GM19328 (cell line): ENCODE results near the gene TKT.
"Not testable (repeated sequence)": the region's sequence is repeated elsewhere in the genome, so short reads cannot be mapped to it uniquely, and the experiment has no call there.

Source experiments
- ATAC-seq: cut with Tn5 transposase; IDR thresholded peaks from one replicate; pipeline ENCODE4 v1.9.1; 2021; ENCODE audit warnings: mild to moderate bottlenecking, moderate library complexity; ENCODE audit not compliant: unreplicated experiment

TKT gene

DNA sequence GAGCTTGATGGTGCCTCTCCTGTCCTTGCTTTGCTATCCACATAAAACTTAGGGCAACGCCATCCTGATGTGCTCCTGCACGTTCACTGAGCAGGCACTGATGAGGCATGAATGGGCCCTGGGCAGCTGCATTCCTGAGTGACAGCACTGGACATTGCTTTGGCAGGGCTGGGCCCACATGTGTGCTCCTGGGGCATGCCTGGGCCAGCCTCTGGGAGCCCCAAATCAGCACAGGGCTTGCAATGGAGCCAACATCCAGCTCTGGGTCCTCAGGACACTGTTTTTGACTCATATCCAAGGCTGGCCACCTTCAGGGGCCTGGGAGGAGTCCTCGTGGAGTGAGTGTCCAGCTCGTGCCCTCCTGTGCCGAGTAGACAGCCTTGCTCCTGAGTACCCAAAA lies 5.9 kb upstream of the TKT start:
- no peak for ATAC-seq

DNA sequence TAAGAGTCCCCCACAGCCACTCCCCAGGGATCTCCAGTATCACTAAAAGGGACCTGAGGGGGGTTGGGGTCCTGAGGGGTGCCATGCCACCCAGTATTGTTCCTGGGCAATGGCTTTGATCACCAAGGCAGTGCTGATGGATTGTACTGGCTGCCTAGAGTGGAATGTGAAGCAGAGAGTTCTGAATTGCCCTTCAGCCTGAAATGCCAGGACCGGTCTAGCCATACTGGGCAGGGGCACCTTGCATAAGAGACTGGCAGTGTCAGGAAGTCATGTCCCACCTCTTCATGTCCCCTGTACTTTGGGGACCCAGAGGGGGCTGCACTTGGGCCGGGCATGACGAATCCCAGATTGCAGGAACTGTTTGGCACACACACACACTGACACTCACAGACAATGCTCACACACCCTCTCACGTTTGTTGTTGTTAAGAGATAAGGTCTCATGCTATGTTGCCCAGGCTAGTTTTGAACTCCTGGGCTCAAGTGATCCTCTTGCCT lies 4.5 kb upstream of the TKT start:
- ATAC-seq, result no peak

DNA sequence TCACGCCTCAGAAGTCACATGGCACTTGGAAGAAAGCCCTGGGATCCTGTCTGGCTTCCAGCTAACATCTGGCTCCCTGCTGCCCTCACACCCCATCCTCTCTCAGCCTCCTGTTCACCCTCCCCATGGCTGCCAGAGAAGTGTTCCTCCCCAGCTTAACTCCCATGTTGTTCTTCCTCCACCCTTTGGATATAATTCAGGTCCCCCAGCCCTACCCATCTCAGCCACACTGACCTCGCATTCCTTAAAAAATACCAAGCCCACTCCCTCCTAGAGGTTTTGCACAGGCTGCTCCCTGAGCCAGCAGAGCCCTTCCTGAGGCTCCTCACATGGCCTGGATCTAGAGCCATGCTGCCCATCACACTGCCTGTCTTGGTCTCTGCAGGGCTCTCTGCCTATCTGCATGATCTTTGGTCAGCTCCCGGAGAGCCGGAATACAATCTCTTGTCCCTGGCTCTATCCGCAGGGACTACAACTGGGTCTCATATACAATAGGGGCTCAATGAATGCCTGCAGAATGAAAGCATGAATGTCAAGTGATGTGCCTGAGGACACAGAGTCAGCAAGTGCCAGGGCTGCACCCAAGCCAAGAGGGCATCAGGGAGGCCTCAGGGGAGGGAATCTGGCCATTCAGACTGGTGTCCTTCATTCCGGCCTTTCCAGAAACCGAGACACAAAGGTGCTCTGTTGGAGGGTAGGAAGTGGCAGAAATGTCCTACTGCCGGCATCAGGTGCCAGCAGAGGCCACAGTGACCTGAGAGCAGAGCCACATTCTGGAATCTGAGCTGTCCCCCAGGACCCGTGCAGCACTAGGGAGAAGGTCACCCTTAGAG lies 3.8 kb upstream of the TKT start:
- no peak for ATAC-seq

DNA sequence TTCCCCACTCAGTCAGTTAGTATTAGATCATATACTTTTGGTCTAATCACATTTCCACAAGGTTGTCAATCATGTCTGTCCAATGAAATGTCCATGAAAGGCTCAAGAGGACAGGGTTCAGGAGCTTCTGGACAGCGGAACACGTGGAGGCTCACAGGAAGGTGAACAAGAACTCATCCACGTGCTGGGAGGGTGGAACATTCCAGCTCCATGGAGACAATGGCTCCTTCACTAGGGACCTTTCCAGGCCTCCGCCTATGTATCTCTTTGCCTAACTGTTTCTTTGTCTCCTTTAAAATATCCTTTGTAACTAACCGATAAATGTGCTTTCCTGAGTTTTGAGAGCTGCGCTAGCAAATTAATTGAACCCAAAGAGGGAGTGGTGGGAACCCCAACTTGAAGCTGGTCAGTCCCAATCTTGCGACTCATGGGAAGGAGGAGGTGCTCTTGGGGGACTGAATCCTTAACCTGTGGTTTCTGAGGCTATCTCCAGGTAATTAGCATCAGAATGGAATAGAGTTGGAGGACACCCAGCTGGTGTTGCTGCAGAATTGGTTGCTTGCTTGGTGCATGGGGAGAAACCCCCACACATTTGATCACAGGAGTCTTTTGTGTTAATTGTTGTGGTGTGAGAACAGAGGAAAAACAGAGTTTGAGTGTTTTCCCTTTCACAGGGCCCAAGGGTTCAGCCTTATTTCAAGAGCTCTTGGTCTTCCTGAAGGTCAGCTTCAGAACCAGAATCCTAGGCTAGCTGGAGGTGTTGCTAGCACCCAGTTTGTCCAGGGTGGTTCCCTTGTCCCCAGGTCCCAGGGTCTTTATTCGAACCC lies 3.0 kb upstream of the TKT start:
- ATAC-seq, result no peak

DNA sequence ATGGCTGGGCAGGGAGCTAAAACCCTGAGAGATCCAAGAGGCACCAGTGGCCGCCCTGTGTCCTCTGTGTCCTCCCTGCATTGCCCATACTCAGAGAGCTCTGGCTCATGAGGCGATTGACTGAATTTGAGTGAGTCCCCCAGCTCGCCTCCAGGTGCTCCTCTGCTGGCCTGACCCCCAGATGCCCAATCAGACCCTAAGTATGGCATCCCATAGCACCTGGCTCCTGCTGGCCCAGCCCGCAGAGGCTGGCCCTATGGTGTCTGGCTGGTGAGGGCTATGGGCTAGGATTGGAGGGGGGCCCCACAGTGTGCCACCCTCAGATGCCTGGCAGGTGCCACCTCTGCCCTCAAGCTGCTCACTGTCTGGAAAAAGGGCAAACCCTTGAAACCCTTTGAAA lies 1.6 kb upstream of the TKT start:
- ATAC-seq, result no peak

DNA sequence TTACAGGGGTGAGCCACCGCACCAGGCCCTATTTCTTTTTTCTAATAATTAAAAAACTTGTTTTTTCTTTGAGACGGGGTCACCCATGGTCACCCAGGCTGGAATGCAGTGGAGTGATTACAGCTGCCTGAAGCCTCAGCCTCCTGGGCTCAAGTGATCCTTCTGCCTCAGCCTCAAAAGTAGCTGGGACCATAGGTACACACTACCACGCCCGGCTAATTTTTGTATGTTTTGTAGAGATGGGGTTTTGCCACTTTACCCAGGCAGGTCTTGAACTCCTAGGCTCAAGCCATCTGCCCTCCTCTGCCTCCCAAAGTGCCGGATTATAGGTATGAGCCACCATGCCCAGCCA lies 858 bp upstream of the TKT start:
- ATAC-seq, result no peak

DNA sequence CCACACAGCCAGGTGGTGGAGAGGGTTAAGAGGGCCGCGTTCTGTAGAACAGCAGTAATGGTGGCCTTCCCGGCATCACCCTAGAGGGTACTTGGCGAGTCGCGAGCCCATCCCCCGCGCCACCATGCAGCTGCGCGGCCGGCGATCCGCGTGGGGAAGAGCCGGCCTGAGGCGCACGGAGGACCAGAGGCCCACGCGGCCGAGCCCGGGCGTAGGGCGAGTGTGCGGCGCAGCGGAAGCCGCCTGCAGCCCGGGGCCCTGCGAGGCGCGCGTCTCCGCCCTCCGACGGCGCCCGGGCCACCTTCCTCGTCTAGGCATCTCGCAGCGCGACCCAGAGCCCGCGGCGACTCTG lies 423 bp downstream of the TKT start:
- ATAC-seq, result peak; percentile 34

DNA sequence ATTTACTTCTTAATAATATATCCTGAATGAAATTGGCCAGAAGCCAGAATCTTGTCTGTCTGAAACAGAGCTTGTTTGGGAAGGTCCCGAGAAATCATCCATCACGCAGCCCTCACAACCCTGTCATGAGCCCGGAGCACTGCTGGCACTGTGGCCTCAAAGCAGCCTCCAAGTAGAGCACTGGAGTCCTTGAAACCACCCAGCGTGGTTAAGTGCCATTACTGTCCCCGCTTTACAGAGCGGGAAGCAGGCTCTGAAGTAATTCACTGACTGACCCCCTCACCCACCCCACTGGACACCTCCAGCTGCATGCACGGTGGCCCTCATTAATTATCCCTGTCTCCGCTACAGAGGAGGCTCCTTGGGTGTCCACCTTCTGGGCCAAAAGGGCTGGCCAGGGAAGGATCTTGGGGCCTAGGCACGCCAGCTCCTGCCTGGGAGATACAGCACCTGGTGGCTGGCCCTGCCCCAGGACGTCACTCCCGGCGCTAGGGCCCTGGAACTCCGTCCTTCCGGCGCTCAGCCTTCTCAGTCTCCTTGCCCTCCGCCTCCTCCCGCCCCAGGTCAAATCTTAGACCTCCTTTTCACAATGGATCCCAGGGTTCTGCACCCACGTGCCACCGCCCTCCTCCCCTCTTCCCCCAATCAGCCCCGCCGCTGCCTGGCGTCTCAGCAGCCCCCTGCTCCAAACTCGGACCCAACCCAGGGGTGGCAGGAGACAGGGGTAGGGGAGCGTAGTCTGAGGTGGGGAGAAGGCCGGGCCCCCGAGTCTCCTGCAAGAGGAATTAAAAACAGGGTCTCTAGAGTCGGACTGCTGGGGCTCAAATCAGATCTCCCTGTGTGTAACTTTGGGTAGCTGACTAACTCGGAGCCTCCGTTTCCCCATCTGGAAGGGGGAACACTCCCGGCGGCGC lies 1.1 kb downstream of the TKT start:
- ATAC-seq, result peak; percentile 38

DNA sequence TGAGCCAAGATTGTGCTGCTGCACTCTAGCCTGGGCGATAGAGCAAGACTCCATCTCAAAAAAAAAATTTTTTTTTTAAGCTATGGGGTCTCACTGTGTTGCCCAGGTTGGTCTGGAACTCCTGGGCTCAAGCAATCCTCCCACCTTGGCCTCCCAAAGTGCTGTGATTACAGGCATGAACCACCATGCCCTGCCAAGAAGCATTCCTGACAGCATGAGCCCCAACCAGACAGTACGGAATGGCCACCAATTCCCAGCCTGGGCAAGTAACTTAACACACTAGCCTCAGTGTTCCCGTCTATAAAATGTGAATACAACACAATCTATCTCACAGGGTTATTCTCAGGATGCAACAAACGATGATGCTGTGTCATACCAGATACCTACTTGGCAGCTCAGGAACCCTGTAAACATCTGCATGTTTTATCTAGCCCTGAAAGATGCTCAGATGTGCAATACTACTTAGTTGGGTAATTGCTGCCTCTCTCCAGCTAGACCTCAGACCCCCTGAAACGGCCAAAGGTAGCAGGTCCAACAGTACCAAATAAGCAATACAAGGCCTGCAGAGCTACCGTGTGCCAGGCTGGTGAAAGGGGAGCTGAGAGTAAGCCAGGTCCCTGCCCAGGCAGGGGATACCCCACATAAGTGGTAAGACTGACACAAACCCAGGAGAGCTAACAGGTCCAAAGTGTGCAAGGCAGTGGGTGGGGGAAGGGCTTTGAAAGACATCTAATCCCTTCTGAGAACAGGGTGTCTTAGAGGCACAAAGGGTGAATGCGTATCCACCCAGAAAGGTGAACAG lies 1.9 kb downstream of the TKT start:
- no peak for ATAC-seq

DNA sequence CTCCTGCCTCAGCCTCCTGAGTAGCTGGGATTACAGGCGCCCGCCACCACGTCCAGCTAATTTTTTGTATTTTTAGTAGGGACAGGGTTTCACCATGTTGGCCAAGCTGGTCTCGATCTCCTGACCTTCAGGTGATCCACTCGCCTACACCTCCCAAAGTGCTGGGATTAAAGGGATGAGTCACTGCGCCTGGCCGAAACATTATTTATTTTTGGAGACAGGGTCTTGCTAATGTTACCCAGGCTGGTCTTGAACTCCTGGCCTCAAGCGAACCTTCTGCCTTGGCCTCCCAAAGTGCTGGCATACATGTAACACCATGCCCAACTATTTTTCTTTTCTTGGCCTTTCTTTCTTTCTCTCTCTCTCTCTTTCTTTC lies 2.9 kb downstream of the TKT start:
- ATAC-seq, result not testable (repeated sequence)

DNA sequence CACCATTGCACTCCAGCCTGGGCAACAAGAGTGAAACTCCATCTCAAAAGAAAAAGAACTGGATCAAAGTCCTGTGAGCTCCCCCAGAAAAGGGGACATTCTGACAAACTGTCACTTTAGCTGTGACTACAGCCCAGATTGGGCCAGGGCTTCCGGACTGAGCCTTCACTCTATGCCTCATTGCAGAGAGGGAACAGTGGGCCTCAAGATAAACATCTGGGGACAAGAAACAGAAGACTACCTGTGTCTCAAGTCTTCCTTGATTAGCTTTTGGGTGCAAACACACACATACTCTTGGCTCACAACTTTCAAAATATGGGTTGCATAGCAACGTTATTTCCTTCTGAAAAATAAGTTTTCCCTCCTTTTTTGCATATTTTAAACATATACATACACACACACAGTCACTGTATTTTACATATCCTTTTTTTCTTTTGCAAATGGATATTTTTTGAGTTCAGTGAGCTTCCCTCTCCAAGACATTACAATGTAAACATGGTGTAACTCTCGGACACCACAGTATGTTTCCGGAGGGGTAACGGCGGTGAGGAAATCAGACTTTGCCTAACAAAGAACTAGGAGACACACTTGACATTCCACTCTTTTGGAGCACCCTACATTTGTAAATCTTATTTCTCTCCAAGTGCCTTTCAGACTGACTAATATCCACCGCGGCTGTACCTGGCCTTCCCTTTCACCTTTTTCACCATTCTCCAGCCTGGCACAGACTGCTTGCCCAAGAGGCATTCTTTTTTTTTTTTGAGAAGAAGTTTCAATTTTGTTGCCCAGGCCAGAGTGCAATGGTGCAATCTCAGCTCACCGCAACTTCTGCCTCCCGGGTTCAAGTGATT lies 3.5 kb downstream of the TKT start:
- no peak for ATAC-seq

DNA sequence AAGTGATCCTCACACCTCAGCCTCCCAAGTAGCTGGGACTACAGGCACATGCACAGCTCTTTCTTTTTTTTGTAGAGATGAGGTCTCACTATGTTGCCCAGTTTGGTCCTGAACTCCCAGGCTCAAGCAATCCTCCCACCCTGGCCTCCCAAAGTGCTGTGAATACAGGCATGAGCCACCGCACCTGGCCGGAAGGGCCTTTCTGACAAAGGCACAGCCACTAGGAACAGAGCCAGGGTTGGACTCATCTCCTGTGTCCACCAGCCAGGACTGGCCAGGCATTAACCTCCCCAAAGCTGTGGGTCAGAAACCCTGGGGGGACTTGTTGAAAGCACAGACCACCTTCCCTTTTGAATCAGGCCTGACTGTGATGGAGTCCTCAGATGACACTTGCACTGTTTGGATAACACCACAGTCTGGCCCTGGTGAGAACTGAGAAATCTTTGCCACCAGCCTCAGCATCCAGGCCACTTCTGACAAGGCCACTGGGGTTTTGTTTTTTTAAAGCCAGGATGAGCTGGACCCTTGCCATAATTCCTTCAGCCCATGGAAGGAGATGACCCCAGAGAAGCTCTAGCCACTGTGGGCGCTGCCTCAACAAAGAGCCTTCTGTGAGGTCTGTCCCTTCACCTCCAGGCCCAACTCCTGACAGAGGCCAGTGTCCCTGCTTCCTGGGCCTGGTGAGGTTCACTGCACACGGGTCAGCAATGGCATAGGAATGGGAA lies 4.8 kb downstream of the TKT start:
- no peak for ATAC-seq

DNA sequence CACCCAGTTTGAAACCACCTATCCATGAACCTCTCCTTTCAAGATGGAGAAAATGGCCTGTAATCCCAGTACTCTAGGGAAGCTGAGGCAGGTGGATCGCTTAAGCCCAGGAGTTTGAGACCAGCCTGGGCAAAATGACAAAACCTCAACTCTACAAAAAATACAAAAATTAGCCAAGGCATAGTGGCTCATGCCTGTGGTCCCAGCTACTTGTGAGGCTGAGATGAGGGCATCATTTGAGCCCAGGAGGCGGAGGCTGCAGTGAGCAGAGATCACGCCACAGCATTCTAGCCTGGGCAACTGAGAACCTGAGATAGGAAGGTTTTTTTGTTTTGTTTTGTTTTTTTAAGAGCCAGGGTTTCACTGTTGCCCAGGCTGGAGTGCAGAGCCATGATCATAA lies 5.4 kb downstream of the TKT start:
- no peak for ATAC-seq

DNA sequence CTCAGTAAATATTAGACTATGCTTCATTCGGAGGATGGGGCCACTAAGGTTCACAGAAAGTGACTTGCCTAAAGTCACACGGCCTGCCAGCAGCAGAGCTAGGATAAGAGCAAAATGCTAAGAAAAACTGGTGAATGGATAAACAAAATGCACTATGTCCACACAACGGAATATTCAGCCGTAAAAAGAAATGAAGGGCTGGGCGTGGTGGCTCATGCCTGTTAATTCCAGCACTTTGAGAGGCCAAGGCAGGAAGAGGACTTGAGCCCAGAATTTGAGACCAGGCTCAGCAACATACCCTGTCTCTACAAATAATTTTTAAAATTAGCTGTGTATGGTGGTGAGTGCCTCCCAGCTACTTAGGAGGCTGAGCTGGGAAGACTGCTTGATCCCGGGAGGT lies 7.7 kb downstream of the TKT start:
- no peak for ATAC-seq

DNA sequence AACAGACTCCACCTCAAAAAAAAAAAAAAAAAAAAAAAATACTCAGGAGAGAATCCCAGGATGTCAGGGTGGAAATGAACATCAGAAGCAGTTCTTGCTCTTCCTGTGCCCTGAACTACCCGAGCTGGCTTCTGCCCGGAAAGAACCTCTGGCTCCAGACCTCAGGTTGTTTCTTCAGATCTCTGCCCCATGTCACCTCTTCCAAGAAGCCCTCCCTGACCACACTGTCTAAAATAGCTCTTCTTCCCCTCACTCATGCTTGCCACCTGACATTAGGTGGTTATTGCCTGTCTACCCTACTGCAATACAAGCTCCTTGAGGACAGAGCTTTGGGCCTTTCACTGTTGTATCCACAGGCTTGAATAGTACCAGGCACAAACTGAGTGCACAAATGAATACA lies 8.2 kb downstream of the TKT start:
- no peak for ATAC-seq

DNA sequence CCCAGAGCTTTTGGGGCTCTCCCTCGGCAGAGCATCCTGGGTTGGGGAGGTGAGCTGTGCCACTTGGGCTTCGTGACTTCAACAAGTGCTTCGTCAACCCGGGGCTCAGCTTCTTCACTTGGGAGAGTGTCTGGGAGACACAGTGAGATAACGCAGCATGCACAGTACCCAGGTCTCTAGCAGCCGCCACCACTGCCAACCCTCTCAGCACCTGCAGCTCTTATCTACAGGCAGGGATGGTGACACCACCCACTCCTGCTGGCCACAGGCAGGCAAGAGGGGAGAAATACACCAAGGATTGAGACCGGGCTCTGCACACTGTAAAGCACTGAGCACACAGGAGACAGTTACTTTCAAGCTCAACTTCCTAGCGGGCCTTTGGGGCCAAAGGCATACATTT lies 11.6 kb downstream of the TKT start:
- no peak for ATAC-seq

DNA sequence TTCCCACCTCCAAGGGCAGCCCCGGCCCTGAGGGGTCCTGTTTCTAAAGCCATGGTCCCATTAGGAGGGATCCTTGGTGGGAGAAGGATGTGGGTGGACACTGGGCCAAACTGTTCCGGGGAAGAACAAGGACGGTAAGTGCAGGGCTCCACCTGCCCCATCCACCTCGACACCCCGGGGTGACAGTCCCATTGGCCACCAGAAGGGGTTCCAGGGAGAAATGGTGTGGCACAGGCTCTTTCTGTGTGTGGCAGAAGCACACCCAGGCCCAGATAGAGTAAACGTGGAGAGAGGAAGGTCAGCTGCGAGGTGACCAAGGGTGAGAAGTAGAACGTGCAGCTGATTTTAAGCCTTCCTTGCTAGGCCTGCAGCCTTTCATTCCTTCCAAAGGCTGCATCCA lies 12.0 kb downstream of the TKT start:
- ATAC-seq, result no peak

DNA sequence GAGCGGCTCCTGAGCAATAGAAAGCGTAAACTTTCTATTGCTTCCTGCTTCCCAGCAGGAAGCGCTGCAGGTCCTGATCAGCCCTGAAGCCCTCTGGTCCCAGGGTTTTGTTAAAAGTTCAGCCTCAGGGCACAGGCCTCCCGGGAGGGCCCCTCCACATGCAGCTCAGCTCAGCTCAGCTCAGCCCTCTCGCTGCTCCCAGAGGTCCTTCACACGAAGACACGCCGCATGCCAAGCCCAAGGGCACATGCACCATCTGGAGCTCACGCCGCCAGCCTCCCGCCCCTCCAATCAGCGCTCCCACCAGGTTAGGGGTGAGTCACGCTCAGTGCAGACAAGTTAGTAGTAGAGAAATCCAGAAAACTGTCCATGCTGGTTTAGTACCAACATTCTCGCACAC lies 12.7 kb downstream of the TKT start:
- ATAC-seq, result no peak

DNA sequence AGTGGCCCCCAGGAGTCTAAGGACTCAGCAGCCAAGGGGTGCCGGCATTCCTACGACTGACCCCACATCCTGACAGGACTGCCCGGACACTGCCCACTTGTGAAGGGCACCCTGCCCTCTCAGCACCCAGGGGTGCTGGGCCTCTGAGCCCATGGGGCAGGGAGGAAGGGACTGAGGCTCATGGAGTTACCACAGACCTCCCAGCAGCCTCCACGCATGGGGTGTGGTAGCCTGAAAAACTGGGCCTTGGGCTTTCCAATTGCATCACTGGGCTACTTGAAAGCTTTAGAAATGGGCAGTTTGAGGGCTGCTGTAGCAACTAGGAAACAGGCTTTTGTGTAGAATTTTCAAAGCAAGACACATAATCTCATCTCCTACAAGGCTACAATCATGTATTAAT lies 13.2 kb downstream of the TKT start:
- no peak for ATAC-seq
